Immature natural killer cell (primary cell): ENCODE measurements around the gene LDAF1. TPM values are rescaled to one million over a fixed set of nuclear protein-coding genes. Genes with fewer than 3 reads are reported as not detected.
"Not testable (repeated sequence)": the region's sequence is repeated elsewhere in the genome, so short reads cannot be mapped to it uniquely, and the experiment has no call there.

Source experiments
- DNase-seq, 3 donors: peaks; one replicate each; pipeline ENCODE4 v3.0.0; 2022; ENCODE audit warnings: mixed read lengths in 1 of 3
- H3K27ac Mint-ChIP-seq, 6 donors: one replicate each; pipeline ENCODE4 v1.8.0; 2020; ENCODE audit warnings: mixed read lengths in 6 of 6, mild to moderate bottlenecking in 5 of 6, inconsistent platforms in 4 of 6, moderate library complexity in 3 of 6
- H3K27me3 Mint-ChIP-seq, 3 donors: one replicate each; pipeline ENCODE4 v1.8.0; 2020 to 2021; ENCODE audit warnings: low read depth in 3 of 3, mild to moderate bottlenecking in 3 of 3, mixed read lengths in 3 of 3, moderate library complexity in 3 of 3, inconsistent platforms in 1 of 3
- H3K36me3 Mint-ChIP-seq, 3 donors: one replicate each; pipeline ENCODE4 v1.8.0; 2020; ENCODE audit warnings: mixed read lengths in 3 of 3, inconsistent platforms in 2 of 3, mild to moderate bottlenecking in 2 of 3
- H3K4me1 Mint-ChIP-seq, 2 donors: one replicate each; pipeline ENCODE4 v1.8.0; 2020; ENCODE audit warnings: inconsistent platforms in 2 of 2, mild to moderate bottlenecking in 2 of 2, mixed read lengths in 2 of 2, moderate library complexity in 1 of 2
- H3K4me3 Mint-ChIP-seq, 5 donors: one replicate each; pipeline ENCODE4 v1.8.0; 2020; ENCODE audit warnings: mild to moderate bottlenecking in 5 of 5, mixed read lengths in 5 of 5, inconsistent platforms in 3 of 5, moderate library complexity in 3 of 5
- H3K9me3 Mint-ChIP-seq, 6 donors: one replicate each; pipeline ENCODE4 v1.8.0; 2020; ENCODE audit warnings: mild to moderate bottlenecking in 6 of 6, mixed read lengths in 6 of 6, inconsistent platforms in 4 of 6, moderate library complexity in 3 of 6
- polyA plus RNA-seq, 3 donors: library from polyadenylated mRNA; unstranded; fragments of 300-500 nt; fragmentation: Illumina TruSeq; gene quantifications; one replicate each; pipeline ENCODE4 v1.2.3, GENCODE V29; 2021

LDAF1 gene
- polyA plus RNA-seq, 3 donors from 2014 or later, result 8.2 to 17.5 (median 16.4) TPM

- no peak overlapping the region for H3K27ac Mint-ChIP-seq
- no peak for DNase-seq
- H3K9me3 Mint-ChIP-seq, result no peaks in the 10 kb centered on the region
- H3K4me3 Mint-ChIP-seq, result no peak overlapping the region
- H3K36me3 Mint-ChIP-seq, result peaks cover 15 to 22% (median 15%) of the 10 kb centered on the region in 3 donors
- H3K27me3 Mint-ChIP-seq, result peaks cover 0 to 2% (median 0%) of the 10 kb centered on the region in 3 donors
- H3K4me1 Mint-ChIP-seq, result no peaks in the 10 kb centered on the region
Measured at GRCh38 chr16:21169249-21169981, 10.9 kb downstream of the LDAF1 start.

GRCh38 chr16:21170116-21170515 is 11.6 kb downstream of the LDAF1 start:
- H3K9me3 Mint-ChIP-seq, H3K4me1 Mint-ChIP-seq, H3K27ac Mint-ChIP-seq, H3K27me3 Mint-ChIP-seq, DNase-seq, H3K4me3 Mint-ChIP-seq: not testable (repeated sequence)
- peaks cover 15 to 29% (median 16%) of the 10 kb centered on the region in 3 donors for H3K36me3 Mint-ChIP-seq

- Mint-ChIP-seq H3K4me1 (no peaks in the 10 kb centered on the region), H3K36me3 (peaks cover 13 to 36% (median 17%) of the 10 kb centered on the region in 3 donors), H3K27me3 (peaks cover 0 to 2% (median 0%) of the 10 kb centered on the region in 3 donors), H3K9me3 (no peaks in the 10 kb centered on the region), H3K4me3 (no peak overlapping the region), H3K27ac (no peak overlapping the region)
- no peak for DNase-seq
Measured at GRCh38 chr16:21172650-21173049, 14.2 kb downstream of the LDAF1 start.

GRCh38 chr16:21175397-21175796 is 16.9 kb downstream of the LDAF1 start:
- no peak overlapping the region for H3K4me3 Mint-ChIP-seq
- no peak overlapping the region for H3K27ac Mint-ChIP-seq
- no peaks in the 10 kb centered on the region for H3K4me1 Mint-ChIP-seq
- H3K36me3 Mint-ChIP-seq, result peaks cover 24 to 51% (median 25%) of the 10 kb centered on the region in 3 donors
- DNase-seq, result no peak
- H3K9me3 Mint-ChIP-seq, result peaks cover 0 to 1% (median 0%) of the 10 kb centered on the region in 6 donors
- peaks cover 0 to 2% (median 0%) of the 10 kb centered on the region in 3 donors for H3K27me3 Mint-ChIP-seq

- Mint-ChIP-seq H3K4me1 (no peaks in the 10 kb centered on the region), H3K36me3 (peaks cover 31 to 54% (median 34%) of the 10 kb centered on the region in 3 donors), H3K27ac (no peak overlapping the region), H3K27me3 (no peaks in the 10 kb centered on the region), H3K4me3 (no peak overlapping the region), H3K9me3 (peaks cover 0 to 1% (median 0%) of the 10 kb centered on the region in 6 donors)
- no peak for DNase-seq
Measured at GRCh38 chr16:21179126-21179982, 20.9 kb downstream of the LDAF1 start.

- Mint-ChIP-seq H3K27ac (no peak overlapping the region), H3K4me3 (no peak overlapping the region), H3K36me3 (peaks cover 31 to 48% (median 32%) of the 10 kb centered on the region in 3 donors), H3K4me1 (no peaks in the 10 kb centered on the region), H3K9me3 (peaks cover 0 to 1% (median 0%) of the 10 kb centered on the region in 6 donors), H3K27me3 (no peaks in the 10 kb centered on the region)
- no peak for DNase-seq
Measured at GRCh38 chr16:21179983-21180365, 21.5 kb downstream of the LDAF1 start.

- H3K27ac Mint-ChIP-seq, result no peak overlapping the region
- H3K4me3 Mint-ChIP-seq, result no peak overlapping the region
- H3K4me1 Mint-ChIP-seq, result peaks cover 0 to 1% of the 10 kb centered on the region in 2 donors
Measured at GRCh38 chr16:21183995-21184394, 25.5 kb downstream of the LDAF1 start.

GRCh38 chr16:21184834-21185233 is 26.4 kb downstream of the LDAF1 start:
- Mint-ChIP-seq H3K27ac (no peak overlapping the region), H3K4me1 (peaks cover 0 to 1% of the 10 kb centered on the region in 2 donors), H3K36me3 (peaks cover 19 to 20% (median 19%) of the 10 kb centered on the region in 3 donors), H3K9me3 (no peaks in the 10 kb centered on the region), H3K4me3 (no peak overlapping the region), H3K27me3 (peaks cover 0 to 7% (median 2%) of the 10 kb centered on the region in 3 donors)
- DNase-seq, result no peak

More at GRCh38 chr16:21183995-21184394, 25.5 kb downstream of the LDAF1 start:
- DNase-seq, result no peak
- peaks cover 21 to 23% (median 22%) of the 10 kb centered on the region in 3 donors for H3K36me3 Mint-ChIP-seq
- H3K27me3 Mint-ChIP-seq, result peaks cover 0 to 6% (median 2%) of the 10 kb centered on the region in 3 donors
- H3K9me3 Mint-ChIP-seq, result no peaks in the 10 kb centered on the region

- Mint-ChIP-seq H3K36me3 (peaks cover 15 to 18% (median 15%) of the 10 kb centered on the region in 3 donors), H3K9me3 (no peaks in the 10 kb centered on the region), H3K4me1 (peaks cover 0 to 1% of the 10 kb centered on the region in 2 donors), H3K27me3 (peaks cover 0 to 10% (median 4%) of the 10 kb centered on the region in 3 donors), H3K27ac (no peak overlapping the region), H3K4me3 (no peak overlapping the region)
- DNase-seq, result no peak
Measured at GRCh38 chr16:21185659-21186325, 27.3 kb downstream of the LDAF1 start.

GRCh38 chr16:21186326-21186691 is 27.8 kb downstream of the LDAF1 start:
- no peak overlapping the region for H3K4me3 Mint-ChIP-seq
- no peak overlapping the region for H3K27ac Mint-ChIP-seq
- peaks cover 0 to 1% of the 10 kb centered on the region in 2 donors for H3K4me1 Mint-ChIP-seq
- no peak for DNase-seq
- H3K36me3 Mint-ChIP-seq, result peaks cover 9 to 13% (median 10%) of the 10 kb centered on the region in 3 donors
- H3K27me3 Mint-ChIP-seq, result peaks cover 0 to 10% (median 4%) of the 10 kb centered on the region in 3 donors
- no peaks in the 10 kb centered on the region for H3K9me3 Mint-ChIP-seq

GRCh38 chr16:21189311-21189710 is 30.8 kb downstream of the LDAF1 start:
- no peaks in the 10 kb centered on the region for H3K36me3 Mint-ChIP-seq
- no peak for DNase-seq
- no peak overlapping the region for H3K4me3 Mint-ChIP-seq
- no peaks in the 10 kb centered on the region for H3K9me3 Mint-ChIP-seq
- peaks cover 0 to 1% of the 10 kb centered on the region in 2 donors for H3K4me1 Mint-ChIP-seq
- peaks cover 4 to 10% (median 6%) of the 10 kb centered on the region in 3 donors for H3K27me3 Mint-ChIP-seq
- no peak overlapping the region for H3K27ac Mint-ChIP-seq

- Mint-ChIP-seq H3K9me3 (no peaks in the 10 kb centered on the region), H3K27me3 (peaks cover 4 to 12% (median 6%) of the 10 kb centered on the region in 3 donors), H3K36me3 (no peaks in the 10 kb centered on the region), H3K27ac (no peak overlapping the region), H3K4me3 (no peak overlapping the region), H3K4me1 (peaks cover 0 to 1% of the 10 kb centered on the region in 2 donors)
- no peak for DNase-seq
Measured at GRCh38 chr16:21190013-21190412, 31.5 kb downstream of the LDAF1 start.

- Mint-ChIP-seq H3K9me3 (no peaks in the 10 kb centered on the region), H3K27me3 (peaks cover 4 to 12% (median 6%) of the 10 kb centered on the region in 3 donors), H3K4me3 (no peak overlapping the region), H3K36me3 (no peaks in the 10 kb centered on the region), H3K27ac (no peak overlapping the region), H3K4me1 (peaks cover 0 to 1% of the 10 kb centered on the region in 2 donors)
- no peak for DNase-seq
Measured at GRCh38 chr16:21190599-21190998, 32.1 kb downstream of the LDAF1 start.
